Jurkat, Clone E6-1 (cell line): ENCODE data around the gene CNTN1. TPM values are rescaled to one million over a fixed set of nuclear protein-coding genes. Genes with fewer than 3 reads are reported as not detected.

Experiments
- DNase-seq: peaks from one replicate; pipeline ENCODE4 v3.0.0-alpha.2; 2011; ENCODE audit warnings: low read depth, low spot score
- H3K4me3 ChIP-seq: 2 replicates; pipeline ENCODE4 v1.5.1; 2011; ENCODE audit warnings: mild to moderate bottlenecking, low read length, control low read depth, moderate library complexity
- polyA plus RNA-seq: library from polyadenylated mRNA; unstranded; fragments of >200 nt; gene quantifications from one replicate; pipeline ENCODE4 v1.2.1, GENCODE V29; 2012; ENCODE audit warnings: missing spikeins; ENCODE audit not compliant: insufficient read length, insufficient read depth

The CNTN1 gene
- not detected for polyA plus RNA-seq

- DNase-seq = no peak
- H3K4me3 ChIP-seq = no peak within 1 kb of the TSS
Observed at GRCh38 chr12:40691913-40692764, at the start of gene CNTN1. Gene CNTN1 (plus strand): TSS chr12:40692439.

GRCh38 chr12:40643506-40643905, 48.7 kb upstream of the CNTN1 start:
- DNase-seq = no peak
- no peak overlapping the region for H3K4me3 ChIP-seq

- no peak for DNase-seq
- H3K4me3 ChIP-seq = no peak overlapping the region
Observed at GRCh38 chr12:40643976-40644375, 48.3 kb upstream of the CNTN1 start.

- no peak overlapping the region for H3K4me3 ChIP-seq
- no peak for DNase-seq
Observed at GRCh38 chr12:40644708-40645107, 47.5 kb upstream of the CNTN1 start.

GRCh38 chr12:40645361-40645760, 46.9 kb upstream of the CNTN1 start:
- H3K4me3 ChIP-seq = no peak overlapping the region
- no peak for DNase-seq

- no peak for DNase-seq
Observed at GRCh38 chr12:40646456-40646855, 45.8 kb upstream of the CNTN1 start.

GRCh38 chr12:40646911-40647310, 45.3 kb upstream of the CNTN1 start:
- no peak for DNase-seq
- no peak overlapping the region for H3K4me3 ChIP-seq

More at GRCh38 chr12:40646456-40646855, 45.8 kb upstream of the CNTN1 start:
- no peak overlapping the region for H3K4me3 ChIP-seq

- DNase-seq = no peak
- no peak overlapping the region for H3K4me3 ChIP-seq
Observed at GRCh38 chr12:40647651-40648050, 44.6 kb upstream of the CNTN1 start.

- DNase-seq = no peak
- no peak overlapping the region for H3K4me3 ChIP-seq
Observed at GRCh38 chr12:40648519-40648918, 43.7 kb upstream of the CNTN1 start.

- no peak for DNase-seq
- H3K4me3 ChIP-seq = no peak overlapping the region
Observed at GRCh38 chr12:40650038-40650704, 42.1 kb upstream of the CNTN1 start.

- no peak for DNase-seq
- H3K4me3 ChIP-seq = no peak overlapping the region
Observed at GRCh38 chr12:40655451-40655850, 36.8 kb upstream of the CNTN1 start.

GRCh38 chr12:40662366-40662765, 29.9 kb upstream of the CNTN1 start:
- no peak overlapping the region for H3K4me3 ChIP-seq
- DNase-seq = no peak

GRCh38 chr12:40663781-40664180, 28.5 kb upstream of the CNTN1 start:
- H3K4me3 ChIP-seq = no peak overlapping the region
- no peak for DNase-seq

- DNase-seq = no peak
- no peak overlapping the region for H3K4me3 ChIP-seq
Observed at GRCh38 chr12:40668099-40668529, 24.1 kb upstream of the CNTN1 start.

- no peak for DNase-seq
- no peak overlapping the region for H3K4me3 ChIP-seq
Observed at GRCh38 chr12:40672741-40673271, 19.4 kb upstream of the CNTN1 start.

GRCh38 chr12:40681148-40681547, 11.1 kb upstream of the CNTN1 start:
- no peak overlapping the region for H3K4me3 ChIP-seq
- DNase-seq = no peak

- no peak for DNase-seq
- H3K4me3 ChIP-seq = no peak overlapping the region
Observed at GRCh38 chr12:40684986-40685385, 7.3 kb upstream of the CNTN1 start.

GRCh38 chr12:40688085-40688725, 4.0 kb upstream of the CNTN1 start:
- no peak overlapping the region for H3K4me3 ChIP-seq
- DNase-seq = no peak

GRCh38 chr12:40689576-40689975, 2.7 kb upstream of the CNTN1 start:
- no peak overlapping the region for H3K4me3 ChIP-seq
- no peak for DNase-seq

- no peak overlapping the region for H3K4me3 ChIP-seq
- DNase-seq = no peak
Observed at GRCh38 chr12:40692765-40693206, 547 bp downstream of the CNTN1 start.
